Esophagus muscularis mucosa (tissue), 4 donors: ENCODE results near the gene PRR7. TPM values are rescaled to one million over a fixed set of nuclear protein-coding genes. Genes with fewer than 3 reads are reported as not detected.
A peak's percentile ranks its signal among the peaks of the same experiment; 100 is the strongest.

Source experiments
- DNase-seq: peaks from one replicate; pipeline ENCODE4 v3.0.0-alpha.2; 2017; ENCODE audit errors: extremely low spot score
- H3K27ac ChIP-seq, 4 donors: fragments of 200-600 bp; sonication (generic); replicated peaks in 1 of 4; 1 replicate in 3 of 4; 2 replicates in 1 of 4; pipeline ENCODE4 v1.5.1; 2016 to 2019; ENCODE audit warnings: mild to moderate bottlenecking in 1 of 4
- H3K27me3 ChIP-seq, 4 donors: fragments of 200-600 bp; sonication (generic); one replicate each; pipeline versions ENCODE4 v1.5.1 to v1.6.0; 2016 to 2019
- H3K36me3 ChIP-seq, 4 donors: fragments of 200-600 bp; sonication (generic); one replicate each; pipeline ENCODE4 v1.5.1; 2016 to 2019
- H3K4me1 ChIP-seq, 4 donors: fragments of 200-600 bp; sonication (generic); one replicate each; pipeline ENCODE4 v1.5.1; 2016 to 2019
- H3K4me3 ChIP-seq, 4 donors: fragments of 200-600 bp; sonication (generic); 1 replicate in 2 of 4; 2 replicates in 2 of 4; pipeline ENCODE4 v1.5.1; 2016 to 2019; ENCODE audit warnings: mild to moderate bottlenecking in 4 of 4, moderate library complexity in 1 of 4
- H3K9me3 ChIP-seq, 4 donors: fragments of 200-600 bp; sonication (generic); 1 replicate in 3 of 4; 2 replicates in 1 of 4; pipeline ENCODE4 v1.5.1; 2016 to 2019
- CTCF ChIP-seq, 3 experiments: fragments of 200-600 bp in 2 of 3; fragments of 450-650 bp in 1 of 3; sonication (generic) in 2 of 3; IDR thresholded peaks; one replicate each; pipeline ENCODE4 v1.5.1; 2017 to 2019; ENCODE audit warnings: antibody characterized with exemption in 3 of 3, mild to moderate bottlenecking in 2 of 3, moderate library complexity in 1 of 3
- EP300 ChIP-seq: sonication (generic); formaldehyde crosslinking; IDR thresholded peaks from one replicate; pipeline ENCODE4 v1.6.1; 2017; ENCODE audit warnings: antibody characterized with exemption
- POLR2A ChIP-seq: fragments of 450-650 bp; IDR thresholded peaks from one replicate; pipeline ENCODE4 v1.6.1; 2017; ENCODE audit warnings: antibody characterized with exemption, moderate library complexity, mild to moderate bottlenecking, low read depth
- POLR2AphosphoS5 ChIP-seq, 2 donors: sonication (generic); formaldehyde crosslinking; IDR thresholded peaks; one replicate each; pipeline ENCODE4 v1.6.1; 2017; ENCODE audit warnings: antibody characterized with exemption in 2 of 2
- WGBS: methylation state at CpG from one replicate; pipeline ENCODE4 v1.1.5; 2018; 5-methylcytosine and 5-hydroxymethylcytosine counted together
- intact Hi-C: fragments of 100-400 bp; cut with DNase I; formaldehyde crosslinking; loops from one replicate; pipeline ENCODE4 v1.15.1; 2023
- total RNA-seq, 4 donors: library from RNA; depleted of rRNA; stranded (reverse); fragments of >200 nt; gene quantifications; one replicate each; pipeline versions ENCODE4 v1.1.0 to v1.2.1, GENCODE V29; 2016

Gene PRR7
- total RNA-seq, 4 donors from 2014 or later: 0.42 to 2.5 (median 1.6) TPM

- Histone ChIP-seq H3K4me3 (no peak overlapping the region), H3K4me1 (peaks cover 40 to 59% (median 55%) of the 10 kb centered on the region in 4 donors), H3K9me3 (no peaks in the 10 kb centered on the region), H3K27ac (no peak overlapping the region), H3K27me3 (no peaks in the 10 kb centered on the region), H3K36me3 (peaks cover 39 to 64% (median 56%) of the 10 kb centered on the region in 4 donors)
- WGBS: 88% methylated on average over 4 of the region's 7 CpGs
- no peak for TF ChIP-seq POLR2A
- TF ChIP-seq POLR2AphosphoS5 (IDR thresholded peaks at IDR 0.05): no peak
- TF ChIP-seq CTCF (IDR thresholded peaks at IDR 0.05): no peak
- no peak for TF ChIP-seq EP300
- DNase-seq: no peak
- intact Hi-C loops: no loop called here
Measured at GRCh38 chr5:177430972-177431316, 15.7 kb upstream of the PRR7 start.

- 77% methylated on average over 5 of the region's 29 CpGs for WGBS
- Histone ChIP-seq H3K4me1 (peaks cover 40 to 59% (median 55%) of the 10 kb centered on the region in 4 donors), H3K36me3 (peaks cover 45 to 70% (median 62%) of the 10 kb centered on the region in 4 donors), H3K27ac (peak overlapping the region in 2 of 4 donors; percentile 21 to 36), H3K27me3 (no peaks in the 10 kb centered on the region), H3K9me3 (no peaks in the 10 kb centered on the region), H3K4me3 (no peak overlapping the region)
- DNase-seq: no peak
- TF ChIP-seq POLR2AphosphoS5 (IDR thresholded peaks at IDR 0.05): peak in 1 of 2 donors; percentile 21
- no peak for TF ChIP-seq POLR2A
- intact Hi-C loops: no loop called here
Measured at GRCh38 chr5:177431317-177432142, 15.1 kb upstream of the PRR7 start.

- no peak for DNase-seq
- WGBS: 67% methylated on average over 13 of the region's 18 CpGs
- no peak for TF ChIP-seq CTCF (IDR thresholded peaks at IDR 0.05)
- TF ChIP-seq POLR2A: no peak
- no peak for TF ChIP-seq POLR2AphosphoS5 (IDR thresholded peaks at IDR 0.05)
- TF ChIP-seq EP300: no peak
- Histone ChIP-seq H3K4me1 (peaks cover 37 to 55% (median 51%) of the 10 kb centered on the region in 4 donors), H3K36me3 (peaks cover 46 to 78% (median 69%) of the 10 kb centered on the region in 4 donors), H3K27me3 (no peaks in the 10 kb centered on the region), H3K9me3 (no peaks in the 10 kb centered on the region), H3K4me3 (no peak overlapping the region), H3K27ac (peak overlapping the region in 2 of 4 donors; percentile 21 to 36)
- intact Hi-C loops: no loop called here
Measured at GRCh38 chr5:177432143-177432838, 14.3 kb upstream of the PRR7 start.

- H3K4me3 ChIP-seq: no peak overlapping the region
- intact Hi-C loops: no loop called here
- TF ChIP-seq POLR2A (no peak), POLR2AphosphoS5 (IDR thresholded peaks at IDR 0.05) (no peak)
- peaks cover 29 to 47% (median 43%) of the 10 kb centered on the region in 4 donors for H3K4me1 ChIP-seq
- H3K27ac ChIP-seq: no peak overlapping the region
- 98% methylated on average over 13 of the region's 25 CpGs for WGBS
- no peak for DNase-seq
- H3K9me3 ChIP-seq: no peaks in the 10 kb centered on the region
- H3K36me3 ChIP-seq: peaks cover 46 to 85% (median 77%) of the 10 kb centered on the region in 4 donors
- no peaks in the 10 kb centered on the region for H3K27me3 ChIP-seq
Measured at GRCh38 chr5:177432839-177433657, 13.6 kb upstream of the PRR7 start.

- DNase-seq: no peak
- intact Hi-C loops: no loop called here
- WGBS: 92% methylated on average over 23 of the region's 29 CpGs
- H3K4me1 ChIP-seq: peaks cover 24 to 40% (median 36%) of the 10 kb centered on the region in 4 donors
- no peaks in the 10 kb centered on the region for H3K27me3 ChIP-seq
- H3K9me3 ChIP-seq: no peaks in the 10 kb centered on the region
- peaks cover 46 to 92% (median 83%) of the 10 kb centered on the region in 4 donors for H3K36me3 ChIP-seq
- H3K27ac ChIP-seq: no peak overlapping the region
- H3K4me3 ChIP-seq: no peak overlapping the region
- TF ChIP-seq EP300 (no peak), POLR2AphosphoS5 (IDR thresholded peaks at IDR 0.05) (no peak), POLR2A (no peak), CTCF (IDR thresholded peaks at IDR 0.05) (no peak)
Measured at GRCh38 chr5:177433658-177434217, 12.9 kb upstream of the PRR7 start.
